HG03558 (cell line): ENCODE results near the gene BPHL.
"Not testable (repeated sequence)": the region's sequence is repeated elsewhere in the genome, so short reads cannot be mapped to it uniquely, and the experiment has no call there.

Experiments used
- ATAC-seq: cut with Tn5 transposase; IDR thresholded peaks from one replicate; pipeline ENCODE4 v1.9.1; 2021; ENCODE audit warnings: moderate number of reproducible peaks; ENCODE audit not compliant: unreplicated experiment; ENCODE audit errors: extremely low read depth

The BPHL gene

DNA sequence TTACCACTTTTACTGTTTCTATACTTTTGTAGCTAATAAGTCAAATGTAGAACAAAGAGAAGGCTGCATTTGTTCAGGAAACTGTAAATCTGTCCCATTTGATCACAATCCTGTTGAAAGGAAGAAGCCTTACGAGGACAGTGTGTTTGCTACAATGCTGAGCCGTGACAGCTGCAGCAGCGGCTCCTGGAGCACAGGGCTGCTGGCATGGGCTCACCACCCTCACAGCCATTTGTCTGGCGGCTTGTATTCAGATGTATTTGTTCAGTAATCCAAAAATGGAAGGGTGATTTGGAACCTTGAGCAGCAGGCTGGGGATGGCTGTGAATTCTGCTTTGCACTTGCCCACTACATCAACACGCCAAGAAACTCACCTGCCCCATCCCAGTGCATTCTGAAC is 33.2 kb downstream of the BPHL start:
- ATAC-seq: no peak

DNA sequence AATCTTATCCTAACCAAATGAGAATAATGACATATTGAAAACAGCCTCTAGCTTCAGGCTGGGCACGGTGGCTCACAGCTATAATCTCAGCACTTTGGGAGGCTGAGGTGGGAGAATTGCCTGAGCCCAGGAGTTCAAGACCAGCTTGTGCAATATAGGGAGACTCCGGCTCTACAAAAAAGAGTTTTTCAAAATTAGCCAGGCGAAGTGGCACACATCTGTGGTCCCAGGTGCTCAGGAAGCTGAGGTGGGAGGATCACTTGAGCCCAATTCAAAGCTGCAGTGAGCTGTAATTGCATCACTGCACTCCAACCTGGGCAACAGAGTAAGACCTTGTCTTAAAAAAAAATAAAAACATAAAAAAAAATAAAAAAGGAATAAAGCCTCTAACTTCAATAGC is 34.2 kb downstream of the BPHL start:
- no peak for ATAC-seq

DNA sequence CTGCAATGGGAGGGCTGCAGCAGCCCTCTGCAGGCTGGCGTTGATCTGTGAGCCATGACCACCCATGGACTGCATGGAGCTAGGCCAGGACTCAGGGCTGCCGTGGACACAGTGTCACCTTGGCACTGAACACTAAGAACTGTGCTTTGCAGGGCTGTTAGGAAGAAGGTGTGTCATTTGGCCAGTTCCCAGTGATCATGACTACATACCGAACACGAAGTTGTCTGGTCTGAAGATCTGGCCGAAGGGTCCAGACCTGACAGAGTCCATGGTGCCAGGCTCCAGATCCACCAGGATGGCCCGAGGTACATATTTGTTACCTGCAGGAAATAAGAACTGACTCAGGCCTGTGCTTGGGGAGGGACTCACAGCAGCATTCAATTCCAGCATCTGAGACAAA is 36.9 kb downstream of the BPHL start:
- ATAC-seq: not testable (repeated sequence)

DNA sequence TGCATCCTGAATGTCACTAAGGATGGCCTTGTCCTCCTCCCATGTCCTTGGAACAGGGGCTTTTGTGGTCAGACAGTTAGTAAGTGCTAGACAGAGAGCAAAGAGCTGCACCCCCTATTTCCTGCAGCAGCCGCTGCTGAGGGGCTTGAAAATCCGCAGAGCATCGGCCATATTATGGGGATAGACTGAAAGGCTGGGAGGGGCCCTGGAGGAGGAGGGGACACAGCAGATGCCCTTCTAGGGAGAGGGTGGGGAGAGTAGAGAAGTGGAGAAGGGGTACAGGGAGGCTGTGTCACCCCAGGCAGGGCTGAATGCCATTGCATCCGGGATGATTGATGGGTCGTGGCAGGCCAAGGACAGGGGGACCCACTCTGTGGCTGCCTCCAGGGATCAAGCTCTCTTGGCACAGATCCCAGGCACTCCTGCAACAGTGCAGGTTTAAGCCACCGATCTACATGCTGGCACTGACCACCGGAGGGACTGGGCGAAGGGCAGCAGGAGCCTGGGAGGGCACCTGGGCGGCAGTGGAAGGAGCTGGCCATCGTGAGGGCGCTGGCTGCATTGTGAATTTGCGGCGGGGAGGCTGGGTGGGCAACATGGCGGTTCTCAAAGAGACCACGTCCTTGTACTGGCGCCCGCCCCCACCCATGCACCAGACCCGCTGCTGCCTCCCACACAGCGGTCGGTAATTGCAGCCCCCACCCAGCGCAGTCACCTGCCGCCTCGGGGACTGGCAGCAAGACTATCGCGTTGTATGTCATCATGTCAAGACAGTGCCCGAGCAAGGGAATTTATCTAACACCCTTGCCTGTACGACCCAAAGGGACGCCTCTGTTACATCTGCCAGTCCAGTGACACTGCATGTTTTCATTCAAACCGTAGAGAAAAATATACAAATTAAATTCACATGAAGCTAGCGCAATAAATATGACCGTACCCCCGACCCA is 37.9 kb downstream of the BPHL start:
- not testable (repeated sequence) for ATAC-seq

DNA sequence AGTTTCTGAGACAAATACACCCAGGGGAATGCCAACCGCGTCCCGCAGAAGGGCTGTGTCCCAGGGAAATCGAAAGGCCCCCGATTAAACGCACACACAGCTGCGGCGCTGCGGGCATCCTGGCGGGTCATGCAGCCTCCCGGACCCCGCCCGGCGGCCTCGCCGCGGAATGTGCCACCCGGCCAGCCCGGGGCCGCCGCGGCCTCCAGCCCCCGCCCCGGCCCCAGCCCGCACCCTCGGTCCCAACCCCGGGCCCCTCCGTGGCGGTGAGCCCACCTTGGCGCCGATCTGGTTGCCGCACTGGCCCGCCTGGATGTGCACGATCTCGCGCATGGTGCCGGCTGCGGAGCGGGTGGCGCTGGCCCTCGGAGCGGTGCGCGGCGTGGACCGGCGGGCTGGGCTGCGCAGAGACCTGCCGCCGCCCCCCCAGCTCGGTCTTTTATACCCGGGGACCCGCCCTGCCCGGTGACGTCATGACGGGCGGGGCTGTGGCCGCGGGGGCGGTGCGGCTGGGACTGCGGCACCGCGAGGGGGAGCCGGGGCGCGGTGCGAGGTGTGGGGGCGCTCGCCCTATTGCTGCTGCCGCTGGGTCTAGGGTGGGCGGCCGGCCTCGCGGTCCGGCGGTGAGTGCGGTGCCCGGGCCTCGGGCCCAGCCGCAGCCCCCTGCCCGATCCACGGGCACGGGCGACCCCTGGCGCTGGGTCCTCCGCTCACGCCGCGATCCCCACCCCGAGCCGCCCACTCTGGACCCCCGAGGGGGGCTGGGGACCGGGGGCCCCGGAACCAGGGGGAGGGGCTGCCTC is 38.8 kb downstream of the BPHL start, which contains the start of gene TUBB2A:
Gene TUBB2A (minus strand): TSS at position 414 of the 803 bp plus-strand sequence. CDS start 81 bp downstream, at position 333.
- ATAC-seq: peak; percentile 50

DNA sequence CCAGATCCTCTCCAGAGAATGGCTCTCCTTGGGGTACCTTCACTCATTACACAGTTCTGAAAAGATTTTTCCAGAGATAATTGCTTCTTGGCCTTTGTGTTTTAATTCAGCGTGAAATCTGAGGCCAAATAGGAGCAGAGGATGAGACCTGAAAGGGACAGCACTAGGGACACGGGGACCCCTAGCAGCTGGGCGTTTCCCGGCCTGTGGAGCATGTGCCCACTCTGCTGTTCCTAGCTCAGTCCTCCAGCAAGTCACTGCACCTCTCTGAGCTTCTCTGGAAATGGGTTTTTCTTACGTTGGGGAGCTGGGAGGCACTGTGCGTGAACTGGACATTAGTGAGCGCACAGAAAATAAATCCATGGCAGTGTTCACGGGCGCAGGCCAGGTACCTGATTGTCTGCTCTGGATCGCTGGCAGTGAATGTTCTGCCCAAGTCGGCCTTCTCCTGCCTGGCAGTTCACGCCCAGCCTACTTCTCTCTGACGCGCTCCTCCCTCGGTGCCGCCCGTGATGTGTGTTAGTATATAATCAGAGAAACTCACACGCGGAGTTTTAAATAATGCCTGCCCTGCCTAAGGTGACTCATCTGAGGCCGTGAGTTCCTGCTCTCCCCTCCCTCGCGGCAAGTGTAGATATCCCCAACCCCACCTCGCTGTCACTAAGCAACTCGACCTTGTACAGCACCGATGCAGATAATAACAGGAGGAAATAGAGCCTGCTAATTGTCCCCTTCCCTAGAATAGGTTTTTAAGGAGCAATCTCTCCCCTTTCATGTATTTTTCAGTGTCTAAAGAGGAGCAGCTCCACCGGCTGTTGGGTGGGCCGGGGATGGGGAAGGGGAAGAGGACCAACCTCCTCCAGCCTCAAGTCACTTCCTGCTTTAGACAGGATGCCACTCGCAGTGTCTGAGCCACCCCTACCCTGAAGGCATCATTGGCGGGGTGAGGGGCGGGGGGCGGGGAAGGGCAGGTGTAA is 41.6 kb downstream of the BPHL start:
- ATAC-seq: no peak

DNA sequence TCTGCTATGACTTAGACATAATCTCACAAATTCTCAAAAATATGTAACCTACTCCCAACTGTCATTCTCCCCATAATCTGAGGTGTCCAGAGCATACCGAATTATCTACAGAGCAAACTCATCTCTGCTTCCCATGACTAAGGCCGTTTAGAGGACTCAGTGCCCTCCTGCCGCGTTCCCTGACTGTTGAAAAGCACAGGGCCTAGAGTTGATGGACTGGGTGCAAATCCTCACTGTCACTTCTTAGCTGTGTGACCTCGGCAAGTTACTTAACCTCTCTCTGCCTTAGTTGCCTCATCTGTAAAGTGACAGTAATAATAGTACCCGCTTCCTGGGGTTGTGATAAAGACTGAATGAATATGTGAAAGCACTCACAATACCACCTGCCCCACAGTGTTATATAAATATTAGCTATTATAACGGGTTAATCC is 43.6 kb downstream of the BPHL start:
- no peak for ATAC-seq

DNA sequence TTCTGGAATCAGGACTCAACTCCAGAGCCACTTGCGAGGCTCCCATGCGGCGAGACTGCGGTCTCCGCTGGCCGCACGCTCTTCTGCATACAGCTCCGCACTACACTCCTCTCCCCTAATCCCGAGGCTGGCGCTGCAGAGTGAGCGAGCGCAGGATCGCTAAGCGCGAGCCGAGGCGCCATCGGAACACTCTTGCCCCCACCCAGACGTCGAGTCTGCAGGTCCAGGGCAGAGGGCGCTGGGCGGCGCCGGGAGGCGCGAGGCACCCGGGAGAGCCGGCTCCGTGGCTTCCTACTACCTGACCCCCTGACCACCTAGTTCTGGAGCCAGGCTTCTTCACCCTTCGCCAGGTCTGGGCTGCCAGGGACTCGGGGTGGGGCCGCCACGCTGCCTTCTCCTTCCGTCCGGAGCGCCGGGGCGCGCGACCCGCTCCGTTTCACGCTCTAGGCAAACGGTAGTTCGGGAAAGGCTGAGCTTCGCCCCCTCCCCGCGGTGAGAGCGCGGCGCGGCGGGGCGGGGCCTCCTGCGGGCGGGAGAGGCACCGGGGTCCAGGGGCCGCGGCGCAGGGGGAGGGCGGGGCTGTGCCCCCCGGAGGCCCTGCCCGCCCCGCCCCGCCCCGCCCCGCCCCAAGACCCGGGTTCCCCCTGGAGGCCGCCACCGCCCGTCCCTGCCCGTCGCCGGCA is 44.2 kb downstream of the BPHL start:
- peak; percentile 41 for ATAC-seq

DNA sequence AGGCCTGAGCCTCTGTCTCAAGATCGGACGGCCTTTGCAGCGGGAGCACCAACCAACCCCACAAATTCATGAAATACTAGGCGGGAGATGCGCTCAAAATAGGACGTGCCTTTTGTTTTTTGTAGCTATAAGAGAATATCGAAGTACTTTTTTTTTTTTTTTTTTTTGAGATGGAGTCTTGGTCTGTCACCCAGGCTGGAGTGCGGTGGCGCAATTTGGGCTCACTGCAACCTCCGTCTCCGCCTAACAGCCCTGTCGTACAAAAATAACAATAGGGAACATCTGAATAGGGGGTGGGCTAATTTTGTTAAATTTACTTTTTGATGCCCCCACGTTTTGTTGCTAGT is 44.7 kb downstream of the BPHL start:
- ATAC-seq: no peak

DNA sequence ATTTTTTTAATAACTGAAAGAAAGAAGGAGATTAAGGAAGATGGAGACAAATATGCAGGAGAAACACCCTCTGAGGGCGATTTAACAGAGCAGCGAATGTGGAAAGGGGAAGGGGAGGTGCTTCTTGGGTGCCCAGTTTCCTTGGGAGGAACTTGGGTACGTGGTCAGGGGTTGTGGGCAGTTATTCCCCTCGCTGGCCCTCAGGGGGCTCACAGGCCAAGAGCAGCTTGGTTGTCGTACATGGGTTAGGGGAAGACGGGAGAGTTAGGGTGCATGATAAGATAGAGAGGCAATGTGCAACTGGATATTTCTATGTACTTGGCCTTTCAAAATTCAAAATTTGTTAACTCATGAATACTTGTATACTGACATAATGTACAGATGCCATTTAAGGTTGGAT is 45.9 kb downstream of the BPHL start:
- no peak for ATAC-seq

DNA sequence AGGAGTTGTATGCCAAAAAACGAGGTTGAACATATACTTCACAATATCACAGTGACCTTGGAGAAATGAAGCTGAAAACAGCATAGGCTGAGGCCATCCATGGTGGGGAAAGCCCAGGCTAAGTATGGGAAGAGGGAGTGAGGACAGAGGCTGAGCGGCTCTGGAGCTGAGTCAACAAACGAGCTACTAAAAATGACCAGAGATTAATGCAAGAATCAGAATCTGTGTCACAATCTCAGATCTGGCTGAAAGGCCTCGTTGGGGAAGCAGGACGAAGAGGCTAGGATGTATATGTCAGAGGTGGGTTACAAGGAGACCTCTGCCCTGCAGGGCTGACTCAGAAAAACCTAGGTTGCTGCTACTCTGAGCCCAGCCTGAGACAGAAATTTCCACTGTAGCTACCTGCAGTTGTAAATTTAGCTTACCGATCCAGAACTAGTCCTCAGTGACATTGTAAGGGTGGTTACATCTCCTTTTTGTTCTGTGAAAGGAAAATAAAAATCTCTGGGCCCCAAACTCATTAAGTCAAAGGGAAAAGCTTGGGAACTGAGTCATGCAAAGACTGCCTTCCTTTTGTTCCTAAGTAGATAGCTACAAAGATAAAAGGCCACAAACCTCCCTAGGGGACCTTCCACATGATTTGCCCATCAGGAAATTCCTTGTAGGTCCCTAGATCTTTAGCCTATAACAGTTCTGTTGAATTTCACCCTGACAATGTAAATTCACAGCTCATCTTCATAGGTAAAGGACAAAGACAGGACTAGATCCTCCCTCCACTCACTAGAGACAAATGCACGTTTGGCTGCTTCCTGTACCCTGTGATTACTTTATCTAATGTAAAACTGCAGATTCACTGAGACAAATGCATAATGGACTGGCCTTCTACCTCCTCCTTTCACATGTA is 47.4 kb downstream of the BPHL start:
- no peak for ATAC-seq

DNA sequence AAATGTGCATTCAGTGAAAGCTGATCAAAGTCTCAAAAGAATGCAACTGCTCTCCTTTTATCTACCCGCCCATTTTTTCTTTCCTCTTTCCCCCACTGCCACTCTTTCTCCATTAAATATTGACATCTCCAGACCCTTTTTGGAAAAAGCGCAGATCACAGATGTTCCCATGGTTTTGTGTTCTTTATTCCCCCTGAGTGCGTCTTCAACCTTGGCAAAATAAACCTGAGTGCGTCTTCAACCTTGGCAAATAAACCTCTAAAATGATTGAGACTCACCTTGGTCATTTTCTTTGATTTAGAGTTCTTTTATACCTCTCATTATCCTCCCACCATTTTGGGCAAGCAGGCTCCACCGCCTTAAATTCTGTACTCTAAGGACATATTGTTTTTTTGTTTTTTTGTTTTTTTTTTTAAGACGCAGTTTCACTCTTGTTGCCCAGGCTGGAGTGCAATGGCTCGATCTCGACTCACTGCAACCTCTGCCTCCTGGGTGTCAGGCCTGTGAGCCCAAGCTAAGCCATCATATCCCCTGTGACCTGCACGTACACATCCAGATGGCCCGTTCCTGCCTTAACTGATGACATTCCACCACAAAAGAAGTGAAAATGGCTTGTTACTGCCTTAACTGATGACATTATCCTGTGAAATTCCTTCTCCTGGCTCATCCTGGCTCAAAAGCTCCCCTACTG is 48.2 kb downstream of the BPHL start:
- ATAC-seq: not testable (repeated sequence)

DNA sequence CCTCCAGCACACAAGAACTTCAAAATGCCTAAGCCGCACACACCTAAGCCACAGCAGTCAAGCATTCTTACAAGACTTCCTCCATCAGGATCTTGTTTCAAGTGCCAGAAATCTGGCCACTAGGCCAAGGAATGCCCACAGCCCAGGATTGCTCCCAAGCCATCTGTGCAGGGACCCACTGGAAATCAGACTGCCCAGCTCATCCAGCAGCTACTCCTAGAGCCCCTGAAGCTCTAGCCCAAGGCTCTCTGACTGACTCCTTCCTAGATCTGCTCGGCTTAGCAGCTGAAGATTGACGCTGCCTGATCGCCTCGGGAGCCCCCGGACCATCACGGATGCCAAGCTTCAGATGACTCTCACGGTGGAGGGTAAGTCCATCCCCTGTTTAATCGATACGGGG is 49.5 kb downstream of the BPHL start:
- ATAC-seq: not testable (repeated sequence)

DNA sequence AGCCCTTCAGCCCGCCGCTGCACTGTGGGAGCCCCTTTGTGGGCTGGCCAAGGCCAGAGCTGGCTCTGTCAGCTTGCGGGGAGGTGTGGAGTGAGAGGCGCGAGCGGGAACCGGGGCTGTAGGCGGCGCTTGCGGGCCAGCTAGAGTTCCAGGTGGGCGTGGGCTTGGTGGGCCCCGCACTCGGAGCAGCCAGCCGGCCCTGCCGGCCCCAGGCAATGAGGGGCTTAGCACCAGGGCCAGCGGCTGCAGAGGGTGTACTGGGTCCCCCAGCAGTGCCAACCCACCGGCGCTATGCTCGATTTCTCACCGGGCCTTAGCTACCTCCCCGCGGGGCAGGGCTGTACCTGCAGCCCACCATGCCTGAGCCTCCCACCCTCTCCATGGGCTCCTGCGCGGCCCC is 52.2 kb downstream of the BPHL start:
- ATAC-seq: not testable (repeated sequence)

DNA sequence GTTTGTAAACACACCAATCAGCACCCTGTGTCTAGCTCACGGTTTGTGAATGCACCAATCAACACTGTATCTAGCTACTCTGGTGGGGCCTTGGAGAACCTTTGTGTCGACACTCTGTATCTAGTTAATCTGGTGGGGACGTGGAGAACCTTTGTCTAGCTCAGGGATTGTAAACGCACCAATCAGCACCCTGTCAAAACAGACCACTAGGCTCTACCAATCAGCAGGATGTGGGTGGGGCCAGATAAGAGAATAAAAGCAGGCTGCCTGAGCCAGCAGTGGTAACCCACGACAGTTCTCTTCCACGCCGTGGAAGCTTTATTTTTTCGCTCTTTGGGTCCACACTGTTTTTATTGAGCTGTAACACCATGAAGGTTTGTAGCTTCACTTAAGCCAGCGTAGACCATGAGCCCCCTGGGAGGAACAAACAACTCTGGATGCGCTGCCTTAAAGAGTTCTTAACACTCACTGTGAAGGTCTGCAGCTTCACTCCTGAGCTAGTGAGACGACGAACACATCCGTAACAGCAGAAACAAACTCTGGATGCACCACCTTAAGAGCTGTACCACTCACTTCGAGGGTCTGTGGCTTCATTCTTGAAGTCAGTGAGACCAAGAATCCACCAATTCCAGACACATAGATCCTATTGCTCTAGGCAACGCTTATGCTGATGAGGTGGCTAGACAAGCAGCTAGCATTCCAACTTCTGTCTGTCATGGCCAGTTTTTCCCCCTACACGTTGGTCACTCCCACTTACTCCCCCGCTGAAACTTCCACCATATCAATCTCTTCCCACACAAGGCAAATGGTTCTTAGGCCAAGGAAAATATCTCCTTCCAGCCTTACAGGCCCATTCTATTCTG is 53.0 kb downstream of the BPHL start:
- not testable (repeated sequence) for ATAC-seq

DNA sequence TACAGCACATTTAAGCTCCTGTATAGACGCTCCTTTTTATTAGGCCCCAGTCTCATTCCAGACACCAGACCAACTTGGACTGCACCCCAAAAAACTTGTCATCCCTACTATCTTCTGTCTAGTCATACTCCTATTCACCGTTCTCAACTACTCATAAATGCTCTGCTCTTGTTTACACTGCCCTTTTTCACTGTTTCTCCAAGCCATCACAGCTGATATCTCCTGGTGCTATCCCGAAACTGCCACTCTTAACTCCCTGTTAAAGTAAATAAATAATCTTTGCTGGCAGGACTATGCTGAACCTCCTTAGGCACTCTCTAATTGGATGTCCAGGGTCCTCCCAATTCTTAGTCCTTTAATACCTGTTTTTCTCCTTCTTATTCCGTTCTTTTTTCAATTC is 54.3 kb downstream of the BPHL start:
- not testable (repeated sequence) for ATAC-seq

DNA sequence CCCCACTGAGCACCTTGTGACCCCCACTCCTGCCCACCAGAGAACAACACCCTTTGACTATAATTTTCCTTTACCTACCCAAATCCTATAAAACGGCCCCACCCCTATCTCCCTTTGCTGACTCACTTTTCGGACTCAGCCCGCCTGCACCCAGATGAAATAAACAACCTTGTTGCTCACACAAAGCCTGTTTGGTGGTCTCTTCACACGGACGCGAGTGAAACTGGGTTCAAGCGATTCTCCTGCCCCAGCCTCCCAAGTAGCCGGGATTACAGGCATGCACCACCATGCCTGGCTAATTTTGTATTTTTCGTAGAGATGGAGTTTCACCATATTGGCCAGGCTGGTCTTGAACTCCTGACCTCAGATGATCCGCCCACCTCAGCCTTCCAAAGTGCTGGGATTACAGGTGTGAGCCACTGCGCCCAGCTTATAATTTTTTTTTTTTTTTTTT is 55.2 kb downstream of the BPHL start:
- ATAC-seq: not testable (repeated sequence)
